Activated CD8-positive, alpha-beta T cell treated with anti-CD3 and anti-CD28 coated beads for 36 hours (primary cell): ENCODE results near the gene SHISA4. TPM values are rescaled to one million over a fixed set of nuclear protein-coding genes. Genes with fewer than 3 reads are reported as not detected.

ENCODE experiments used
- ATAC-seq: fragments of 200-7000 bp; cut with Tn5 transposase; one replicate; pipeline ENCODE4 v1.10.0; 2021; ENCODE audit warnings: mild to moderate bottlenecking, moderate library complexity
- CTCF ChIA-PET: fragments of 350-600 bp; sonication (Branson Sonifier 250); formaldehyde crosslinking; loops from one replicate; lab custom pipeline; 2021; ENCODE audit warnings: antibody characterized with exemption; lab: Charles Lee
- POLR2A ChIA-PET: fragments of 350-600 bp; sonication (Branson Sonifier 250); formaldehyde crosslinking; loops from one replicate; lab custom pipeline; 2021; ENCODE audit warnings: antibody characterized with exemption; lab: Charles Lee
- DNase-seq: peaks from one replicate; pipeline ENCODE4 v3.0.0-alpha.2; 2020
- H3K27ac Mint-ChIP-seq: one replicate; pipeline ENCODE4 v1.8.0; 2021; ENCODE audit warnings: mild to moderate bottlenecking, mixed read lengths
- H3K27me3 Mint-ChIP-seq: one replicate; pipeline ENCODE4 v1.8.0; 2021; ENCODE audit warnings: mixed read lengths
- H3K36me3 Mint-ChIP-seq: one replicate; pipeline ENCODE4 v1.8.0; 2021; ENCODE audit warnings: low read depth, mixed read lengths
- H3K4me1 Mint-ChIP-seq: one replicate; pipeline ENCODE4 v1.8.0; 2021; ENCODE audit warnings: low read depth, mixed read lengths
- H3K4me3 Mint-ChIP-seq: one replicate; pipeline ENCODE4 v1.8.0; 2021; ENCODE audit warnings: mild to moderate bottlenecking, moderate library complexity, mixed read lengths
- H3K9me3 Mint-ChIP-seq: one replicate; pipeline ENCODE4 v1.8.0; 2021; ENCODE audit warnings: mixed read lengths
- CTCF ChIP-seq: fragments of 200-600 bp; IDR thresholded peaks from one replicate; pipeline ENCODE4 v1.8.0; 2022; ENCODE audit warnings: antibody characterized with exemption, mild to moderate bottlenecking
- intact Hi-C: fragments of 100-400 bp; cut with micrococcal nuclease; formaldehyde crosslinking; loops from one replicate; pipeline ENCODE4 v1.10.0; 2022
- total RNA-seq, 2 experiments: library from RNA; stranded (reverse); gene quantifications; one replicate each; pipeline ENCODE4 v1.2.3, GENCODE V29; 2021

Gene SHISA4
- total RNA-seq, 2 experiments from 2014 or later: 0.47 TPM; not detected in 1

- POLR2A ChIA-PET: interaction anchor here (0.5 to 1.6 kb wide), 5 partner anchors 13 to 43 kb away, joined by 3 to 4 read pairs (median 4); no protein-coding TSS in a partner anchor
- no peak overlapping the region for H3K4me3 Mint-ChIP-seq
- H3K27me3 Mint-ChIP-seq: no peaks in the 10 kb centered on the region
- DNase-seq (no peak), ATAC-seq (no peak)
- CTCF ChIA-PET: interaction anchor here (0.7 to 8.3 kb wide), 6 partner anchors 9 to 119 kb away, joined by 3 to 100 read pairs (median 5); no protein-coding TSS in a partner anchor
- intact Hi-C loops: no loop called here
- H3K27ac Mint-ChIP-seq: no peak overlapping the region
- peaks cover 5% of the 10 kb centered on the region for H3K36me3 Mint-ChIP-seq
- no peaks in the 10 kb centered on the region for H3K9me3 Mint-ChIP-seq
- H3K4me1 Mint-ChIP-seq: peaks cover 6% of the 10 kb centered on the region
- TF ChIP-seq CTCF: no peak
Observed at GRCh38 chr1:201880928-201881571, 7.6 kb upstream of the SHISA4 start.

- no peak overlapping the region for H3K27ac Mint-ChIP-seq
- H3K4me1 Mint-ChIP-seq: peaks cover 6% of the 10 kb centered on the region
- no peak for TF ChIP-seq CTCF
- no peak overlapping the region for H3K4me3 Mint-ChIP-seq
- H3K9me3 Mint-ChIP-seq: no peaks in the 10 kb centered on the region
- intact Hi-C loops: no loop called here
- ChIA-PET POLR2A (interaction anchor here (1.4 kb wide), 1 partner anchor 31 kb away, joined by 4 read pairs; no protein-coding TSS in a partner anchor), CTCF (interaction anchor here (0.7 to 8.3 kb wide), 4 partner anchors 13 to 119 kb away, joined by 3 to 100 read pairs (median 12); no protein-coding TSS in a partner anchor)
- peaks cover 2% of the 10 kb centered on the region for H3K36me3 Mint-ChIP-seq
- ATAC-seq: no peak
- DNase-seq: no peak
- H3K27me3 Mint-ChIP-seq: peaks cover under 1% of the 10 kb centered on the region
Observed at GRCh38 chr1:201881617-201882016, 7.1 kb upstream of the SHISA4 start.

- ChIA-PET POLR2A (interaction anchor here (0.6 to 2.4 kb wide), 6 partner anchors 8 to 139 kb away, joined by 4 to 10 read pairs (median 6); partner anchors contain the start of gene TIMM17A), CTCF (interaction anchor here (0.6 to 8.3 kb wide), 7 partner anchors 12 to 118 kb away, joined by 3 to 100 read pairs (median 5); no protein-coding TSS in a partner anchor)
- ATAC-seq (peak; percentile 32), DNase-seq (no peak)
- intact Hi-C loops: no loop called here
- Mint-ChIP-seq H3K36me3 (peaks cover 2% of the 10 kb centered on the region), H3K4me3 (no peak overlapping the region), H3K9me3 (no peaks in the 10 kb centered on the region), H3K4me1 (peaks cover 6% of the 10 kb centered on the region), H3K27me3 (peaks cover 10% of the 10 kb centered on the region), H3K27ac (no peak overlapping the region)
- no peak for TF ChIP-seq CTCF
Observed at GRCh38 chr1:201882665-201883132, 6.0 kb upstream of the SHISA4 start.

- Mint-ChIP-seq H3K36me3 (no peaks in the 10 kb centered on the region), H3K27ac (no peak overlapping the region), H3K4me1 (peaks cover 6% of the 10 kb centered on the region), H3K27me3 (peaks cover 16% of the 10 kb centered on the region), H3K4me3 (no peak overlapping the region), H3K9me3 (no peaks in the 10 kb centered on the region)
- no peak for TF ChIP-seq CTCF
- ATAC-seq: no peak
- CTCF ChIA-PET: interaction anchor here (0.6 to 8.3 kb wide), 7 partner anchors 11 to 117 kb away, joined by 3 to 100 read pairs (median 5); no protein-coding TSS in a partner anchor
- intact Hi-C loops: no loop called here
- no peak for DNase-seq
- POLR2A ChIA-PET: interaction anchor here (0.6 to 2.4 kb wide), 7 partner anchors 9 to 139 kb away, joined by 3 to 10 read pairs (median 5); partner anchors contain the start of genes RNPEP and TIMM17A
Observed at GRCh38 chr1:201883266-201883665, 5.4 kb upstream of the SHISA4 start.
